LHCN-M2 (cell line): ENCODE measurements around the gene POMT2. TPM values are rescaled to one million over a fixed set of nuclear protein-coding genes. Genes with fewer than 3 reads are reported as not detected.
"Not testable (repeated sequence)": the region's sequence is repeated elsewhere in the genome, so short reads cannot be mapped to it uniquely, and the experiment has no call there.

ENCODE experiments used
- DNase-seq: peaks from one replicate; pipeline ENCODE4 v3.0.0-alpha.2; 2012; ENCODE audit warnings: low read depth
- polyA plus RNA-seq: library from polyadenylated mRNA; unstranded; fragments of >200 nt; gene quantifications from one replicate; pipeline ENCODE4 v1.2.1, GENCODE V29; 2012; ENCODE audit warnings: missing spikeins
- total RNA-seq: library from RNA; depleted of rRNA; stranded (reverse); fragments of >200 nt; gene quantifications from 2 replicates; pipeline ENCODE4 v1.2.3, GENCODE V29; 2014; rRNA removed

Gene POMT2, protein sequence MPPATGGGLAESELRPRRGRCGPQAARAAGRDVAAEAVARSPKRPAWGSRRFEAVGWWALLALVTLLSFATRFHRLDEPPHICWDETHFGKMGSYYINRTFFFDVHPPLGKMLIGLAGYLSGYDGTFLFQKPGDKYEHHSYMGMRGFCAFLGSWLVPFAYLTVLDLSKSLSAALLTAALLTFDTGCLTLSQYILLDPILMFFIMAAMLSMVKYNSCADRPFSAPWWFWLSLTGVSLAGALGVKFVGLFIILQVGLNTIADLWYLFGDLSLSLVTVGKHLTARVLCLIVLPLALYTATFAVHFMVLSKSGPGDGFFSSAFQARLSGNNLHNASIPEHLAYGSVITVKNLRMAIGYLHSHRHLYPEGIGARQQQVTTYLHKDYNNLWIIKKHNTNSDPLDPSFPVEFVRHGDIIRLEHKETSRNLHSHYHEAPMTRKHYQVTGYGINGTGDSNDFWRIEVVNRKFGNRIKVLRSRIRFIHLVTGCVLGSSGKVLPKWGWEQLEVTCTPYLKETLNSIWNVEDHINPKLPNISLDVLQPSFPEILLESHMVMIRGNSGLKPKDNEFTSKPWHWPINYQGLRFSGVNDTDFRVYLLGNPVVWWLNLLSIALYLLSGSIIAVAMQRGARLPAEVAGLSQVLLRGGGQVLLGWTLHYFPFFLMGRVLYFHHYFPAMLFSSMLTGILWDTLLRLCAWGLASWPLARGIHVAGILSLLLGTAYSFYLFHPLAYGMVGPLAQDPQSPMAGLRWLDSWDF
- total RNA-seq, result 12.2 and 15.0 TPM in 2 replicates
- 16.3 TPM for polyA plus RNA-seq

DNA sequence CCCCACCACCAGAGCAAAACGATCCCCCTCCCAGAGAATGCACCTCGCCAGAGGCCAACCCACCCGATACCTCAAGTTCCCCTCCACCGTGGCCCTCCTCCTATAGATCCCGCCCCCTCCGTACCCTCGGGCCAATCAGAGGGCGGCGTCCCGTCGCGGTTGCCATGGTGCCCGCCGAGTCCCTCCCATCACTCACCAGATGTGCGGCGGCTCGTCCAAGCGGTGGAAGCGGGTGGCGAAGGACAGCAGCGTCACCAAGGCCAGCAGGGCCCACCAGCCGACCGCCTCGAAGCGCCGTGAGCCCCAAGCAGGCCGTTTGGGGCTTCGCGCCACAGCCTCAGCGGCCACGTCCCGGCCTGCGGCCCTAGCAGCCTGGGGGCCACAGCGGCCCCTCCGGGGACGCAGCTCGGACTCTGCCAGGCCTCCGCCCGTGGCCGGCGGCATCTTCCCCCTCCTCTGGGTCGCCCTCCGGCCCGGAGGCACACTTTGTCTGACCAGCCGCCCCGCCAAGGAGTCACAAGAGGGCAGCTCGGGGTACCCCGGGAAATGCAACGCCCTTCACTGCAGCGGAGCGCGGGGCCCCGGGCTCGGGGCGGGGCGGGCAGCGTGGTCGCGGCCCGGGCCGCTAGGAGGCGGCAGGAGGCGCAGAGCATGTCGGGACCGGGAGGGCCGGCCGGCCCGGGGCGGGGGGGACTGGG is at the start of gene POMT2:
POMT2 (minus strand) TSS at position 646 of the 698 bp plus-strand sequence; CDS start at position 444, 202 bp downstream.
- DNase-seq, result peak; percentile 79

DNA sequence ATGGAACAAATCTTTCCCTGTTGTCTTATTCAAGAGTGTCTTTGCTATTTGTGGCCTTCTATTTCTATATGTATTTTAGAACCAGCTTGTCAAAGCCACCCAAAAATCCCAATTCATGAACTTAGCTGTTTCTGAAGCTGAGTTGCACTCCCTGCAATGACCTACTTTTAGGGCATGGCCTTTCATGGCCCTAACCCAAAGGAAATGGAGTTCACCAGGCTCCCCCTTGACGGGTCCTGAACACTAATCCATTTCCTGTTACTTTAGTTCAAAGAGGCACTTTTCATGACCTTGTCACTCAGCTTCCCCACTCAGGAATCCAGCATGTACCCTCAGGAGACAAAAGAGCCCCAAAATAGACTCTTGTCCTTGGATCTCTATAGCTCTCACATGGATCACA is 48.6 kb upstream of the POMT2 start:
- DNase-seq, result no peak

DNA sequence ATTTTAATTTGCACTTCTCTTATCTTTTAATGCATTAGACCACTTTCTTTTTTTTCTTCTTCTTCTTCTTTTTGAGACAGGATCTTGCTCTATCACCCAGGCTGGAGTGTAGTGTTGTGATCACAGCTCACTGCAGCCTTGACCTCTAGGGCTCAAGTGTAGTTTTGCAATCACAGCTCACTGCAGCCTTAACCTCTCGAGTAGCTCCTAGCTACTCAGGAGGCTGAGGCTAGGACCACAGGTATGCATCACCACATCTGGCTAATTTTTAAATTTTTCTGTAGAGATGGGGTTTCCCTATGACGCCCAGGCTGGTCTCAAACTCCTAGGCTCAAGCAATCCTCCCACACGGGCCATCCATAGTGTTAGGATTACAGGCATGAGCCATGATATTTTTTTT is 43.5 kb upstream of the POMT2 start:
- DNase-seq, result no peak

DNA sequence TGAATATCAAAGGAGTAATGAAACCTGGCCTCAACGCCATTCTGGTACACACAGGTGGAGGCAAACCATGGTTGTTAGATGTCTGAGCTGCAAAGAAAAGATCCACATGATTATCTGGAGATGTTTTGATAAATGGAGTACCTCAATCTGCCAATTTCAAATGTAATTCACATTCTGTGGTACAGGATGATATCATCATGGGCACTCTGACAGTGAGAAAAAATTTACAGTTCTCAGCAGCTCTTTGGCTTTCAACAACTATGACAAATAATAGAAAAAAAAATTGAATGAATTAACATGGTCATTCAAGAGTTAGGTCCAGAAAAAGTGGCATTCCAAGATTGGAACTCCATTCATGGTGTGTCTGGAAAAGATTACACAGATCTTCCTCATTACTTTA is 38.9 kb upstream of the POMT2 start:
- no peak for DNase-seq

DNA sequence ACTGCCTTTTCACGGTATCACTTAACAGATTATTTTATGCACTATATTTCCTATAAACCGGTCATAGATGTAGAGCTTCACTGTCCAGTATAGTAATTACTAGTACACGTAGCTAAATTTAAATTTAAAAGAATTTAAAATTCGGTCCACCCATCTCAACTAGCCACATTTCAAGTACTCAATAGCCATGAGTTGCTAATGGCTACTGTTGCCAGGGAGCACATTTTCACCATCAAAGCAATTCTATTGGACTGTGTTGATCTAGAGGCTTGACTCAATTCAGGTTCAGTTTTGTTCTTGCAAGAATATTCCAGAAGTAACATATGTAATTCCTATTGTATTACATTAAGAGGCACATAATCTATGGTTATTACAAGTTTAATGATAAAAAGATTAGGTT is 36.2 kb upstream of the POMT2 start:
- DNase-seq, result no peak

DNA sequence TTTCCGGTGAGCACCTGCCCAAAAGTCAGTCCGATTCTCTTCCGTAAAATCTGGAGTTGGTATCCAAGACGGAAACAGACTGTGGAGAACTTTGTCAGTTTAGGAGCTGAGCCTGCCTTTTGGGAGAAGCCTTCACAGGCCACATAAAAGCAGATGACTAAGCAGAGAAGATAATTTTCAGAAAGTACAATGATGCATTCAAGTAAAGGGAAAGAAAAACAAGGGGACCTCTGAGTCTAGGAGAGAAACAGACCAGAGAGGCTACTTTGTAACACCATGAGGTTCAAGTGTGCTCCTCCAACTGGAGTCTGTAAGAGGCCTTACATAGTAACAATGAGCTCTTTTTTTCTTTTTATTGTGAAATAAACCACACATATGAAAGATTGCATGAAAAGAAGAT is 35.1 kb upstream of the POMT2 start:
- DNase-seq, result no peak

DNA sequence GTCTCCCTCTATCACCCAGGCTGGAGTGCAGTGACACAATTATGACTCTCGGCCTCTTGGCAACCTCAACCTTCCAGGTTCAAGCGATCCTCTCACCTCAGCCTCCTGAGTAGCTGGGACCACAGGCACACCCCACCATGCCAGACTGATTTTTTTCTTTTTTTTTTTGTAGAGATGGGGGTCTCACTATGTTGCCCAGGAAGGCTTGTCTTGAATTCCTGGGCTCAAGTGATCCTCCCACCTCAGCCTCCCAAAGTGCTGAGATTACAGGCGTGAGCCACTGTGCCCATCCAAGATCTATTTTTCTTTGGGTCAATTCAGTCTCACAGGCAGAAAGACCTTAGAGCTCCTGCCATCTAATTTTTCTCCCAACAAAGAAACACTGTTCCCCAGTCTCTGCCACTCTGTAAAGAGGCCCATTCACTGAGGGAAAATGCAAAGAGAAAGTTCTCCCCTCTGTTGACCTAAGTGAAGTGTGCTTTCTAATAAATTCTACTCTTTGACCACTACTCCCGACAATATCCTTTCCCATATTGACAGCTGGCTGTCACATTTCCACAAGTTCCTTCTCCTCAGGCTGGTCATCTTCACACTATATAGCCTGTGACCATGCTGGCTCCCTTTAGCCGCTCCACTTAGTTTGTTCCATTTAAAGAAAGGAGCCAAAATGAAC is 32.9 kb upstream of the POMT2 start:
- DNase-seq, result no peak

DNA sequence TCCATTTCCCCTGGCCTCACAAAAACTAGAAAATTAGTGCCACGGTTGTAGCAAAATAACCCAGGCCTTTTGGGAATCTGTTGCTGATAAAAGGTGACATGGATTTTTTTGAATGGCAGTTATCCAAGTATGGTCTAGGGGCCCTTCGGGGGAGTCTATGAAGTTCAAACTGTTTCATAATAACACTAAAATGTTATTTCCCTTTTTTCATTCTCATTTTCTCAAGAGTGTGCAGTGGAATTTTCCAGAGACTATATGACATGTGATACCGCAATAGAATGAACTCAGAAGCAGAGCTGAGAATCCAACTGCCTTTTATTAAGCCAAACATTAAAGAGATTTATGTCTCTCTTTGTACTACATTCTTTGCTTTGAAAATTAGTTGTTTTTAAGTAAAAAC is 27.1 kb upstream of the POMT2 start:
- DNase-seq, result no peak

DNA sequence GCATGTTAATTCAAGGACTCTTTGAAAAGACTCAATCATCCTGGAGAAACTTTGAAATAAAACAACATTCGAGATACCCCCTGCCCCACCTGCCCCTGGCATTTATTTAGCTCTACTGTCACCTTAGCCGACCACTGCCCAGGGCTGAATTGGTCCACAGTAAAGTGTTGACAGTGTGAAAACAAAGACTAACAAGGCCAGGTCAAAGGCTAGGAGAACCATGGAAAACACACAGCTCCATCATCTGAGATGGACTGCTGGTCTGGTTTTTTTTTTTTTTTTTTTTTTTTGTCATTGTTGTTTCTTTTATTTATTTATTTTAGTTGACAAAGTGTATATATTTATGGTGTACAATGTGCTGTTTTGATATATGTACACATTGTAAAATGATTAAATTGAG is 25.8 kb upstream of the POMT2 start:
- DNase-seq, result no peak

DNA sequence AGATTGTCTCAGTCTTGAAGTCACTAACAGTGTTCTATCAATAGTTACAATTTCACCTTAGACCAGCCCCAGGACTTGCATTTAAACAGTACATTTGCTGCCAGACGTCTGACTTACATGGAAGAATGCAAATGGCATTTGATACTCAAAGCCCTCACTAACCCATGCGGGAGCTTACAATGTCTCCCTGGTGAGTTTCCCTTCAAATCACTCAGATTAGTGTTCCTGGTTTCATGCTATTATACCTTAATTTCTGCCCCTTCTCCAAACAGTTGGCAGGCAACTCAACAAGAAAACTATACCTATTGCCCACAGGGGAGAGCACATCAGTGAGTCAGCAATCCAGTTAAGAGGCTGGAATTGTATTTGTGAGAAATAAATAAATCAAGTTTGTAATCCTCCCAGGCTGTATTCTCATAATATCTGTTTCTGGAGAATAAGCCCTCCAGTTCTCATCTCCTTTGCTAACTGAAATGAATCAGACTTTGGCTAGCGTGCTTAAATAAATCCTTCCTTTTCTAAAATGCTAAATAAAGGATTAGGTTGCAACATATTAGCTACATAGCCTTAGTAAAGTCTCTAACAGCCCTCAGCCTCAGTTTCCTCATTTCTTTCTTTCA is 23.8 kb upstream of the POMT2 start:
- DNase-seq, result no peak

DNA sequence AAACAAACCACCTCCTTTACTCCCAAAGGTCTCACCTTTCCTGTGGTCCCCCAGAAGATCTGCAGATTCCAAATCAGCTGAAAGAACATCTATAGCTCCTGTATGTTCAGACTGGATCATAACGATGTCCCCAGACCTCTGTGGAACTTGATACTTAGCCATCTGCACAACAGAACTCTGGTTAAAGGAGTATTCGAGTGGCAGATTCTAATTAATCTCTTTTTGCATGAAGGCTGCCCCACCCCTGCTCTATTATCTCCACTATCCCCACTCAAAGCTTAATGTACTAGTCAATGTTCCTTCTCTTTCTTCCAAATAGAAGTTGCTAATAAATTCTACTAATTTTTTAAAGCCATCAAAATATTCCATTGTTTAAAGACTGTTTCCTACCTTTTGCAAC is 23.0 kb upstream of the POMT2 start:
- no peak for DNase-seq

DNA sequence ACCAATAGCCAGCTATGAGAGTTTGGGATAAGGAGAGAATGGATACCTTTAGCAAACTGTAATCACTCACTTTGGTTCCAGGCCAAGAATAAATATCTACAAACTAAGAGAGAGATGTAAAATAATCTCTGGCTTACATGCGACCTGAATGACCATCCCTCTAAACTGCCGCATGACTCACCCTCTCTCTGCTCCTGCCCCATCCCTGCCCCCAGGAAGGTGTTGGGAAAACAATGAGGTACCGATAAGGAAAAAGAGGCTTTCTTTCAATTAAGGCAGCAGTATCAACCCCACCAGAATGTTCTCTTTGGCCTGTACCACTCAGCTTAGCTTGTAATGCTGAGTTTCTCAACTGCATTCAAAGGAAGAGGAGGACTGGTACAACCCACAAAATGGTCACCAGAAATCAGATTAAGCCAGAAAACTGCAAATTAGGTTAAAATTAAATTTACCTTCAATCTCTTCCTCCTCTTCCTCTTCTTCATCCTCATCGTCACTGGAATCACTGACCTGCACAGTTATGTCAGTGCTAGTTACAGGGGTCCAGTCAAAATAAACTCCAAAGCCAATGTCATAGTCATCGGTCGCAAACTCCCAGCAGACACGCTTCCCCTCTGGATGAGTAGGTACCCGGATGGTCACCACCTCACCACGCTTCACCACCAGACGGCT is 22.2 kb upstream of the POMT2 start:
- no peak for DNase-seq

DNA sequence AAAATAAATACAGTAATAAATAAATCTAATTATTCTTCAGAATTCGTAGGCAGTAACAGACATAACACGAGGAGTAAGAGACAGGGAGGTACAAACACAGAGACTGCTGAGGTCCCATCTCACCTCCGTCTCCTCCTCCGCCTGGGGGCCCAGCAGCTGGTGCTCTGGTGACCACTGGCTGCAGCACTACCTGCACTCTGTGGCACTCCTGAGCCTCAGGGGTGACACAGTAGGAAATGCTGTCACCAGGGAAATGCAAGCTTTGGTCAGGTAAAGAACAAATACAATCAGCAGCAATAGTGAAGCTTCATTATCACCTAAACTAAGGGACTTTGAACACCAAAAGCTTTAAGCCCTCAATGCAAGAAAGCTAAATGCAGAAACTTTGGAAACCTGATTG is 19.7 kb upstream of the POMT2 start:
- DNase-seq, result no peak

DNA sequence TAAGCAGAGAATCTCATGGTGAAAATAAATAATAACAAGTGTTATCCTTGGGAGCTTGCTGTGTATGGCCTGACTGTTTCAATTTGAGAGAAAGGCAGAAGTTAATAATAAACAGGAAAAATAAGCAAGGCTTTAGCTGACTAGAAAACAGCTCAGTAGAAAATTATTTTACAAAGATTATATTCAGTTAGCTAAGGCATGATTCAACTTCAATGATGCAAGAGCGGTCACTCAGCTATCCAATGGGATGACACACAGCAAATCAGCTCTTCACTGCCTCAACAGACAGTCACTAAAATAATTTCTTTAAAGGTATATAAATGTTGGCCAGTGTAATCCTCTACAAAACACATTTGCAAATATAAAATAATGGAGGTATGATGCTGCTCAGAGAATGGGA is 18.7 kb upstream of the POMT2 start:
- DNase-seq, result peak; percentile 38

DNA sequence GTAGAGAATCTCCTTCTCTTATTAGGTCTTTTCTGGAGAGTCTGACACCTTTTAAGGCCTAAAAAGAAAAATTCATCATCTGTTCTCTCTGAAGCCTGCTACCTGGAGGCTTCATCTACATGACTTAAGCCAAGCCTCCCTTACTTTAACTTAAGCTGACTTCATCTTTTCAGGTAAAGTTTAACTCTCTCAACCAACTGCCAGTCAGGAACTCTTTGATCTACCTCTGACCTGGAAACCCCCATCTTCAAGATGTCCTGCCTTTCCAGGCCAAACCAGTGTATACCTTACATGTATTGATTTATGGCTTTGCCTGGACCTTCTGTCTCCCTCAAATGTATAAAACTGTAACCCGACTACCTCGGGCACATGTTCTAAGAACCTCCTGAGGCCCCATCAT is 17.6 kb upstream of the POMT2 start:
- no peak for DNase-seq

DNA sequence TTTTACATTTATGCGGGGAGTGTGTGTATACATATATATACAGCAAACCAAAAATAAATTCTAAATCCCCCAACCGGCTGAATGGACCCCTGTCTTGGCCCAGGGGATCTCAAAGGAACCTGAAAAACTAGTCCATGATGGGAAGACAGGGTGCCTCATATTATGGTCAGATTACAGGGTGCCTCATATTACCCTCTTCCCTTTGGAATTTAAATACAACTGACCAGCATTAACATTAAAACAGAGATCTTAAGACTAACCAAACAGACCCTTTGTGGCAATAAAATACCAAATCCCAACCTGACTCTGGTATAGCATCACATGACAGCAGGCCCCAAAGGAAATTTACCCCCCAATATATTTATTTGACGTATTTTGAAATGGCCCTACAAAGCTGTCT is 17.2 kb upstream of the POMT2 start:
- no peak for DNase-seq

DNA sequence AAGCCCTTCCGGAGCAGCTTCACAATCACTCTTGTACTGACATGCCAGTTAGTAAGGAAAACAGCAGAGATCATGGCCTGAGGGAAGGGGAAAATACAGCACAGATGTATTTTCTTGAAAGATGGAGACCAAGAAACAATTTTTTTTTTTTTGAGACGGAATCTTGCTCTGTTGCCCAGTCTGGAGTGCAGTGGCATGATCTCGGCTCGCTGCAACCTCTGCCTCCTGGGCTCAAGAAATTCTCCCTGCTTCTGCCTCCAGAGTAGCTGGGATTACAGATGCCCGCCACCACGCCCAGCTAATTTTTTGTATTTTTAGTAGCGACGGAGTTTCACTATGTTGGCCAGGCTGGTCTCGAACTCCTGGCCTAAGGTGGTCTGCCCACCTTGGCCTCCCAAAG is 16.6 kb upstream of the POMT2 start:
- DNase-seq, result not testable (repeated sequence)

DNA sequence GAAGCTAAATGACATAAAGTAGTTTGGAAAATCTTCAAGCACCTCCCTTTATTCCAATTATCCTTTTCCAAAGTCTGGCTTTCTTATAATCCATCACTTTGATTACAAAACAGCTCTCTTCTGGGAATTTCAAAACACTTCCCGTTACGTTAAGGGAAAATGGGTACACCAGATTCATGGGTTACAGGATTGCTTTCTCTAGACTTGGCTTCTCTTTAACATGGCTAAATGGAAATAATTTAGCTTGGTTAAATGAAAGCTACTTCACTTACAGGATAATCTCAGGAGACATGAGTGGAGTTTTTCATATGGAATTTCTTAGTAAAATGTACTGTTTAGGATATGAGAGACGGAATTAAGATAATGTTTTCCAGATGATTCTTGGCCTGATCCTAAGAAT is 14.9 kb upstream of the POMT2 start:
- DNase-seq, result no peak

DNA sequence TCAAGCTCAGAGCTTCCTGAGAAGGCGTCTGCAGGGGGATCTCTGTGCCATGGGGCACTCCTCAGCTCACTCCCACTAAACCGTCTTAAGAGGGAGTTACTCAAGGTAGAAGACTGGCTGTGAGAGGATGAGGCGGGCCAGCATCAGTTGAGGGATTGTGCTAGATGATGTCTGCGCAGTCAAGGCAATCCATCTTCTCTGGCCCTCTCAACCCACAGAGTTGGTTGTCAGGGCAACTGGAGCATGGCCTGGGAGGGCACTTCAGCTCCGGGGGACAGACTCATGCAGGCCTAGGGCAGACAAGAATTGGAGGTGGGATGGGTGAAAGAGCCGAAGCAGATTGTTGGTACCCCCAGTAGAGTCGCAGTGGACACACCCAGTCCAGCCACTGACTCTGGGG is 9.2 kb upstream of the POMT2 start:
- DNase-seq, result no peak

DNA sequence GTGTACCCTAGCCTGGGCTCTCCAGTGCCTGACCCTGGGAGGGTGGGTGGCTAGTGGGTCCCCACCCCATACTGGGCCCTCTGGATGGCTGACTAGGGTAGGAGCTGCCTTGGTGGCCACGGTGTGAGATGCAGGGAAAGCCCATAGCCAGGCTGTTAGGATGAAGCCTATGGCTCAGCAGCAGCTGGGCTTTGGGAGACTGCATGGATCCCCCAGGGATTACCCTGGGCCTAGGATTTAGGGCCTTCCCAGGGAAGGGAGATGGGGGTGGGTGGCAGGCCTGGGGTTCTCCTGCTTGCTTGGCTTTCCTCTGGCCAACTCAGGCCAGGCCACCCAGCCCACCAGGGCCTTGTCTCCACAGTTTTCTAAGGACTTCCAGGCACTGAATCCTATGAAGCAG is 6.4 kb upstream of the POMT2 start:
- DNase-seq, result no peak

DNA sequence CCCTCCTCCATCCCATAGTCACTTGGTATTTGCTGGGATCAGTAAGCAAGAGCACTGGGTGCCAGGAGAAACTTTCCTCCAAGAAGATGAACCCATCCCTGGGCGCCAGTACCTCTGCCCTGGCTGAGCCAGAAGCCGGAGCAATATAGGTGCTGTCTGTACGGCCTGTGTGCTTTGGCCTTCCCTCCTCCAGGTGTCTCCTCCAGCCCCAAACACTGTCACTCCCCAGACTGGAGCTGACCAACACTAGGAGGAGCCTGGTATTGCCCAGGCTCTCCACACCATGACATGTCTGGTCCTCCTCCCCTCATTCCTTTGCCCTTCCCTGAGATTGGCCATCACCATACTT is 5.0 kb upstream of the POMT2 start:
- DNase-seq, result no peak
